ENCODE data around the gene SLC4A11.

DNA sequence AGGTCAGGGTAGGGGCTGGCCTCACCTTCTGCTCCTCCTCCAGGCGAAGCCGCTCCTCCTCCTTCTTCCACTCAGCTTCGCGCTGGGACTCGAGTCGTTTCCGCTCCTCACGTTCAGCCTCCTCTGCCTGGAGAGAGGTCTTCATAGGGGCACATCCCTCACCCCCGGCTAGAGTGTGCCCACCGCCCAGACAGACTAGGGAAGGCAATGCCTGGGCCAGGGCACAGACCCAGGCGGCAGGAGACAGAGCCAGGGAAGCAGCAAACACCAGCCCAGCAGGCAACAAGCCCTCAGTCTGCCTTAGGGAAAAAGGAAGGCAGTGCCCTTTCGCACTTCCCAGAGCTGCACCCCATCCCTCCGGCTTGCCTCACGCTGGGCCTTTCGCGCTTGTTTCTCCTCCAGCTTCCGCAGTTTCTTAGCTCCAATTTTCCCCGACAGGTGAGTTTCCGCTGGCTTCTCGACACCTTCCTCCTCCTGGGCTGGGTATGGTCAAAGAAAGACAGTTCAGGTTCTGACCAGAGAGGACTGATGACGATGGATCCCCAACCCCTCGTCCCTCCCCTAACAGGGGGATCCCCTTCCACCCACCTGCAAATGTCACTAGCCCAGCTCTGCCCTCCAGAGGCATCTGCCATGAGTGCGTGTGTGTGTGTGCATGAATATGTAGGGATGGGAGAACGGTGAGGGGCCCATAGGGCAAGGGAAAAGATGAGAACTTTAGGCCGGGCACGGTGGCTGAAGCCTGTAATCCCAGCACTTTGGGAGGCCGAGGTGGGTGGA is 38.8 kb downstream of the SLC4A11 start:
- TF ChIP-seq, protein P1, sequence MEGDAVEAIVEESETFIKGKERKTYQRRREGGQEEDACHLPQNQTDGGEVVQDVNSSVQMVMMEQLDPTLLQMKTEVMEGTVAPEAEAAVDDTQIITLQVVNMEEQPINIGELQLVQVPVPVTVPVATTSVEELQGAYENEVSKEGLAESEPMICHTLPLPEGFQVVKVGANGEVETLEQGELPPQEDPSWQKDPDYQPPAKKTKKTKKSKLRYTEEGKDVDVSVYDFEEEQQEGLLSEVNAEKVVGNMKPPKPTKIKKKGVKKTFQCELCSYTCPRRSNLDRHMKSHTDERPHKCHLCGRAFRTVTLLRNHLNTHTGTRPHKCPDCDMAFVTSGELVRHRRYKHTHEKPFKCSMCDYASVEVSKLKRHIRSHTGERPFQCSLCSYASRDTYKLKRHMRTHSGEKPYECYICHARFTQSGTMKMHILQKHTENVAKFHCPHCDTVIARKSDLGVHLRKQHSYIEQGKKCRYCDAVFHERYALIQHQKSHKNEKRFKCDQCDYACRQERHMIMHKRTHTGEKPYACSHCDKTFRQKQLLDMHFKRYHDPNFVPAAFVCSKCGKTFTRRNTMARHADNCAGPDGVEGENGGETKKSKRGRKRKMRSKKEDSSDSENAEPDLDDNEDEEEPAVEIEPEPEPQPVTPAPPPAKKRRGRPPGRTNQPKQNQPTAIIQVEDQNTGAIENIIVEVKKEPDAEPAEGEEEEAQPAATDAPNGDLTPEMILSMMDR (IDR thresholded peaks at IDR 0.05; ENCODE audit: insufficient read depth, low read depth, low read length), result no peak
- TF ChIP-seq EZH2 (IDR thresholded peaks at IDR 0.05; ENCODE audit: insufficient read depth, low read length), result no peak
